Activated T-cell treated with anti-CD3 and anti-CD28 coated beads, Interleukin-2, amount 50 U/mL, for 72 hours (primary cell): ENCODE results near the gene SH3GL1. TPM values are rescaled to one million over a fixed set of nuclear protein-coding genes. Genes with fewer than 3 reads are reported as not detected.

Source experiments
- ATAC-seq, 2 donors: fragments of 150-1000 bp; cut with Tn5 transposase; replicated peaks in 1 of 2; 2 replicates each; pipeline ENCODE4 v1.10.0; 2021; ENCODE audit warnings: moderate library complexity in 2 of 2, mild to moderate bottlenecking in 1 of 2
- DNase-seq, 2 donors: peaks; one replicate each; pipeline ENCODE4 v3.0.0; 2021 to 2022; ENCODE audit warnings: mixed read lengths in 1 of 2
- H3K27ac Mint-ChIP-seq: one replicate; pipeline ENCODE4 v1.8.0; 2022; ENCODE audit warnings: mild to moderate bottlenecking, moderate library complexity, mixed read lengths
- H3K27me3 Mint-ChIP-seq: one replicate; pipeline ENCODE4 v1.8.0; 2022; ENCODE audit warnings: low read depth, mixed read lengths
- H3K36me3 Mint-ChIP-seq, 2 donors: one replicate each; pipeline ENCODE4 v1.8.0; 2022; ENCODE audit warnings: mixed read lengths in 2 of 2, mild to moderate bottlenecking in 1 of 2; ENCODE audit not compliant: insufficient read depth in 2 of 2
- H3K4me1 Mint-ChIP-seq: one replicate; pipeline ENCODE4 v1.8.0; 2022; ENCODE audit warnings: low read depth, mixed read lengths
- H3K4me3 Mint-ChIP-seq, 2 donors: one replicate each; pipeline ENCODE4 v1.8.0; 2022; ENCODE audit warnings: mild to moderate bottlenecking in 2 of 2, mixed read lengths in 2 of 2, moderate library complexity in 2 of 2
- H3K9me3 Mint-ChIP-seq, 2 donors: one replicate each; pipeline ENCODE4 v1.8.0; 2022; ENCODE audit warnings: mixed read lengths in 2 of 2
- total RNA-seq, 2 donors: library from RNA; stranded (reverse); gene quantifications; one replicate each; pipeline ENCODE4 v1.2.3, GENCODE V29; 2022

SH3GL1 gene
- total RNA-seq, 2 donors from 2014 or later: 40.6 TPM

- ATAC-seq (no peak), DNase-seq (no peak)
- no peaks in the 10 kb centered on the region for H3K9me3 Mint-ChIP-seq
- H3K36me3 Mint-ChIP-seq: no peaks in the 10 kb centered on the region
- peaks cover 80% of the 10 kb centered on the region for H3K4me1 Mint-ChIP-seq
- no peak overlapping the region for H3K4me3 Mint-ChIP-seq
- H3K27me3 Mint-ChIP-seq: no peaks in the 10 kb centered on the region
- H3K27ac Mint-ChIP-seq: peak overlapping the region; percentile 62
Measured at GRCh38 chr19:4373601-4374497, 26.5 kb downstream of the SH3GL1 start.

- Mint-ChIP-seq H3K4me1 (peaks cover 84% of the 10 kb centered on the region), H3K36me3 (no peaks in the 10 kb centered on the region), H3K9me3 (no peaks in the 10 kb centered on the region), H3K4me3 (no peak overlapping the region), H3K27me3 (no peaks in the 10 kb centered on the region), H3K27ac (no peak overlapping the region)
- ATAC-seq (no peak), DNase-seq (no peak)
Measured at GRCh38 chr19:4373013-4373367, 27.4 kb downstream of the SH3GL1 start.

DNA sequence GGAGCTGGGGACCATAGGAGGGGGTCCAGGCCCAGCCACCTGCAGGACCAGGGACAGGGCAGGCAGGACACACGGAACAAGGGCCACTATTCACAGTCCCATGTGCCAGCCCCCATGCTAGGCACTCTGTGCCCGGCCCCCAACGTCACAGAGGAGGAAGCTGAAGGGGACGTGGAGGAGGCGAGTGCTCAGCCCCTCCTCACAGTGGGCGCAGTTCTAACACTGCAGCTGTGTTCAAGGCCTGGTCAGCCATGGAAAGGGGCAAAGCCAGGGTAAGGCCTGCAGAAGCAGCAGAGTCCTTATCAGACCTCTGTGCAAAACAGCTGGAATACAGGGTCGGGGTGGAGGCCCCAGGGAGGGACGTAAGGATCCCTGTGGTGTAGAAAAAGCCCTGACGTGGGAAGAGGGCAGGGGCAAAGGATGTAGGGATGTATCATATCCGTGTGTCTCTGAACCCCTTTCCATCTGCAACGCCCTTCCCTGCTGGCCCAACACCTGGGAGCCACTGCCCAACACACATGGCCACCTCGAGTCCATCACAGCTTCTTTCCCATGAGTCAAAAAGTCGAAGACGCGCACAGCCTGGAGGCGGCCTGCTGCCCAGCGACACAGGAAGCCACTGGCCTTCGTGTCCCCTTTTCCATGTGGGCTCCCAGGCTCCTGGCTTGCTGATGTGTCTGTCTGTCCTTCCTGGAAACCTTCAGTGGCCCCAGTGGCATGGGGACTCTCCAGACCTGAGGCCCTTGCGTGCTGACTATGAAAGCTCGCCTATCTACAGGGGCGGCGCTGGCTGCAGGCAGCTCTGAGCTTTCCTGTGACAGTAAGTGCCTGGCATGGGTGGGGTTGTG, 28.0 kb downstream of the SH3GL1 start:
- DNase-seq: no peak
- no peaks in the 10 kb centered on the region for H3K9me3 Mint-ChIP-seq
- no peaks in the 10 kb centered on the region for H3K27me3 Mint-ChIP-seq
- no peak overlapping the region for H3K27ac Mint-ChIP-seq
- H3K4me1 Mint-ChIP-seq: peaks cover 81% of the 10 kb centered on the region
- no peak overlapping the region for H3K4me3 Mint-ChIP-seq
- no peaks in the 10 kb centered on the region for H3K36me3 Mint-ChIP-seq
- ATAC-seq: no peak

DNA sequence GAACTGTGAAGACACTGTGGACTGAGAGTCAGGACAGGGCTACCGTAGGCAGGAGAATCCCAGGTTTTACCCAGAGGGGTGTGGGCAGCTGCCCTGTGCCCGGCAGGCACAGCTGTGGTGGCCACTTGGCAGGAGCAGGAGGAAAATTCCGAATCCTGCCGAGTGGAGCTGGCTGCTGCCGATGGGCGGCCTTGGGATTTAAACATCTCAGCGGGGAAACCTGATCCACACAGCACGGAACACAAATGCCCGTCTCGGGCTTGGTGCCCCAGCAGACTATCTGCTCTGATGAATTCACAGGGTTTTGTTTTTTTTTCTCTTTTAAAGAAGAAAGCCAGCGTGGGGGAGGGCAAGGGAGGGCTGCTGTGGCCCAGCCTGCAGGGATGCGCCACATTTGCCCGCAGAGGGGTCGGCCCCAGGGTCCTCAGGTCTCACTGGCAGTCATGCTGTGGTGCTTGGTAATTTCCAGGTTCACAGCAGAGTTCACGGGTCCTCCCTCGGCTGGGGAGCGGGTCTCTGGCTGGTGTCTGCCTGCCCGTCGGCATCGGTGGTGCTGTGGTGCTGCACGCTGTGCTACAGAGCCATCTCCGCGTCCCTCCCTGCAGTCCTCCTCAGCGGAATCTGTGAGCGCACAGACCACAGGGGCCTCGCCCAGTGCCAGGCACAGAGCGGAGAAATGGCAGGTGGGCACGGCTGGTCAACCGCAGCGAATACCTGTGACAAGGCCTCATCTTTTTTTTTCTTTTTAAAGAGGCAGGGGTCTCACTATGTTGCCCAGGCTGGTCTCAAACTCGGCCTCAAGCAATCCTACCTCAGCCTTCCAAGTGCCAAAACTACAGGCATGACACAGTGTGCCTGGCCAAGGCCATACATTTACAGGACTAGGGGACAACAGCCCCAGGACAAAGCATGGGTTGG, 28.8 kb downstream of the SH3GL1 start:
- Mint-ChIP-seq H3K9me3 (no peaks in the 10 kb centered on the region), H3K27ac (no peak overlapping the region), H3K27me3 (no peaks in the 10 kb centered on the region), H3K4me3 (peak overlapping the region; percentile 17 to 78), H3K36me3 (no peaks in the 10 kb centered on the region), H3K4me1 (peaks cover 72% of the 10 kb centered on the region)
- no peak for DNase-seq
- no peak for ATAC-seq

- no peak for DNase-seq
- H3K4me3 Mint-ChIP-seq: peak overlapping the region; percentile 78 to 94
- no peaks in the 10 kb centered on the region for H3K27me3 Mint-ChIP-seq
- peaks cover 62% of the 10 kb centered on the region for H3K4me1 Mint-ChIP-seq
- no peaks in the 10 kb centered on the region for H3K36me3 Mint-ChIP-seq
- H3K27ac Mint-ChIP-seq: no peak overlapping the region
- H3K9me3 Mint-ChIP-seq: no peaks in the 10 kb centered on the region
- ATAC-seq: no peak
Measured at GRCh38 chr19:4370418-4371041, 29.8 kb downstream of the SH3GL1 start.

- no peaks in the 10 kb centered on the region for H3K27me3 Mint-ChIP-seq
- peak; percentile 85 to 89 for DNase-seq
- H3K36me3 Mint-ChIP-seq: no peaks in the 10 kb centered on the region
- H3K4me3 Mint-ChIP-seq: peak overlapping the region; percentile 78 to 94
- ATAC-seq: peak; percentile 85 to 87
- H3K9me3 Mint-ChIP-seq: no peaks in the 10 kb centered on the region
- H3K4me1 Mint-ChIP-seq: peaks cover 56% of the 10 kb centered on the region
- H3K27ac Mint-ChIP-seq: peak overlapping the region; percentile 93
Measured at GRCh38 chr19:4369888-4370260, 30.5 kb downstream of the SH3GL1 start.

DNA sequence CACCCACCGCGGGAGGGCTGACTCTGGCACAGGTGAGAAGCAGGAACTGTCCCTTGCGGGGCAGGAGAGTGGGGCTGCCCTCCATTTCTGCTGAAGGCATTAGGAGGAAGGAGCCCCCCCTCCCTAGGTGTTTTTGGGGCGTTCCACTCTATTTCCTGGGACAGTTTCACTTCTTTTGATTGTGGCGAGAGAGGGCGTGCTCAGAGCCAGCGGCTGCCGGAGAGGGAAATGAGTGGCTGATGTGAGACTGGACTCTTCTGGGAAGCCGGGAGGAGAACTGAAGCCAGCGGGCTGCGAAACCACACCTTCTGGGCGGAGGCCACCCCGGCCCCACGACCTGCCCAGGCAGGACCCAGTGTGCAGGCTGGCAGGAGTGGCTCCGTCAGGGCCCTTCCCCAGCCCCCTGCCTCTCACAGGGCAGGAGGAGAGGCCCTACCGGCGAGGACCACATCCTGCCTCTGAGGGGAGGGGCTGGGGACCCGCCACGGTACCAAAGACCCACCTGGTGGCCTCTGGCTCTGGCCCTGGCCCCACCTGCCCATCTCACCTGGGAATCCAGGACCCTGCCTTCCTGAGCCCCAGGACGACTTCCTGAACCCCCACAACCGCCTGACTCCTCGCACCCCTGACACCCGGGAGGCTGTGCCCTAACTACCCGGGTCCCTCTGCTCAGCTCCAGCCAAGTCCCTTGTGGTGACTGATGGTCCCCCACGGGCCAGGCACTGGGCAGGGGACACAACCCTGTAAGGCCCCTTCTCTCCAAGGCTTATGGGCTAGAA, 31.0 kb downstream of the SH3GL1 start:
- Mint-ChIP-seq H3K27me3 (no peaks in the 10 kb centered on the region), H3K4me3 (peak overlapping the region; percentile 78 to 94), H3K27ac (peak overlapping the region; percentile 93), H3K9me3 (no peaks in the 10 kb centered on the region), H3K36me3 (no peaks in the 10 kb centered on the region), H3K4me1 (peaks cover 55% of the 10 kb centered on the region)
- DNase-seq (peak; percentile 73 to 79), ATAC-seq (peak; percentile 77 to 78)

DNA sequence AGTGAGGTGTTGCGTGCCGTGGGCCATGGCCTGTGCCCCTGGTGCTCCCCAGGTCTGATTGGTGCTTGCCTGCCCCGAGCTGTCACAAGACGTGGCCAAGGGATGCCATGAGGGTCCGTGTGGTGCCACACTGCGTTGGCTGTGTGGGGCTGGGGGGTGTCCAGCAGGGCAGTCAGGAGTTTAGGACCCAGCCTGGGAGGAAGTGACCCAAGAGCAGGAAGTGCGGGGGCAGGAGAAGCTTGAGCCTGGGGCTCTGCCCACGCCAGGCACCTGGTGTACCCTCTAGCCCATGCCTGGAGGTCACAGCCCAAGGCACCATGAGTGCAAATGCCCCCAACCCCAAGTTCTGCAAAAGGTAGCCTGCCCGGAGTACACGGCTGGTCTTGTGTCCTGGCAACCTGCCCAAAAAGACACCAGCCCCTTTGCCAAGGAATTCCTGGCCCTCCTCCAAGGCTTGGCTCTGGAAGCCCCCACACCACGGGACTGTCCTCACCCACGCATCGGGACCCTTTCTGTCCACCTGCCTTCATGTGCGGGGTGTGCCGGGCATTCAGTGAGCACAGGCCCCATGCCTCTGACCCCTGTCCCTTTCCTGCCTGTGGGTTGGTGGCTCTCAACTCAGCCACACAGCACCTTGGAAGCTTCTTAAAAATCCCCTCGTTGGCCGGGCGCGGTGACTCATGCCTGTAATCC, 32.1 kb downstream of the SH3GL1 start:
- H3K9me3 Mint-ChIP-seq: no peaks in the 10 kb centered on the region
- ATAC-seq (no peak), DNase-seq (no peak)
- H3K36me3 Mint-ChIP-seq: peaks cover 0 to 3% of the 10 kb centered on the region in 2 donors
- no peaks in the 10 kb centered on the region for H3K27me3 Mint-ChIP-seq
- peaks cover 50% of the 10 kb centered on the region for H3K4me1 Mint-ChIP-seq
- peak overlapping the region; percentile 87 for H3K27ac Mint-ChIP-seq
- H3K4me3 Mint-ChIP-seq: peak overlapping the region; percentile 78 to 94

- Mint-ChIP-seq H3K9me3 (no peaks in the 10 kb centered on the region), H3K4me3 (peak overlapping the region in 1 of 2 donors; percentile 16), H3K27ac (peak overlapping the region; percentile 63), H3K4me1 (peaks cover 49% of the 10 kb centered on the region), H3K36me3 (peaks cover 0 to 3% of the 10 kb centered on the region in 2 donors), H3K27me3 (no peaks in the 10 kb centered on the region)
- DNase-seq (no peak), ATAC-seq (no peak)
Measured at GRCh38 chr19:4367781-4368127, 32.6 kb downstream of the SH3GL1 start.

DNA sequence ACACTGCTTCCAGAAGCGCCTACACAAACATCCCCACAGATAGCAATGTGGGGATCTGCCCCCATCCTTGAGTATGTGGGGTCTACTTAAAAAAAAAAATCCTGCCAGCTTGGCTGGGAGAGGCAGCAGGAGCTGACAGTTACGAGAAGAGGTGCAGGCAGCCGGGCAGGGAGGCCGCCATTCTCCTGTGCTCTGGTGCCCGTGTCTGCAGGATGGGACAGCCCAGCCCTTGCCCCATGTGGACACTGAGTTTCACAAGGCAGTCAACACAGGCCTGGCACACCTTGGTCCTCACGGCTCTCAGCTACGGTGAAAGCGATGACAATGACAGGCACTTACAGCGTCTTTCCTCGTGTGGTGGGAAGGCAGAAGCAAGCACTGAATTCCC, 33.0 kb downstream of the SH3GL1 start:
- H3K4me3 Mint-ChIP-seq: no peak overlapping the region
- H3K36me3 Mint-ChIP-seq: peaks cover 0 to 3% of the 10 kb centered on the region in 2 donors
- no peak for DNase-seq
- H3K4me1 Mint-ChIP-seq: peaks cover 45% of the 10 kb centered on the region
- no peaks in the 10 kb centered on the region for H3K9me3 Mint-ChIP-seq
- H3K27ac Mint-ChIP-seq: no peak overlapping the region
- ATAC-seq: no peak
- no peaks in the 10 kb centered on the region for H3K27me3 Mint-ChIP-seq

DNA sequence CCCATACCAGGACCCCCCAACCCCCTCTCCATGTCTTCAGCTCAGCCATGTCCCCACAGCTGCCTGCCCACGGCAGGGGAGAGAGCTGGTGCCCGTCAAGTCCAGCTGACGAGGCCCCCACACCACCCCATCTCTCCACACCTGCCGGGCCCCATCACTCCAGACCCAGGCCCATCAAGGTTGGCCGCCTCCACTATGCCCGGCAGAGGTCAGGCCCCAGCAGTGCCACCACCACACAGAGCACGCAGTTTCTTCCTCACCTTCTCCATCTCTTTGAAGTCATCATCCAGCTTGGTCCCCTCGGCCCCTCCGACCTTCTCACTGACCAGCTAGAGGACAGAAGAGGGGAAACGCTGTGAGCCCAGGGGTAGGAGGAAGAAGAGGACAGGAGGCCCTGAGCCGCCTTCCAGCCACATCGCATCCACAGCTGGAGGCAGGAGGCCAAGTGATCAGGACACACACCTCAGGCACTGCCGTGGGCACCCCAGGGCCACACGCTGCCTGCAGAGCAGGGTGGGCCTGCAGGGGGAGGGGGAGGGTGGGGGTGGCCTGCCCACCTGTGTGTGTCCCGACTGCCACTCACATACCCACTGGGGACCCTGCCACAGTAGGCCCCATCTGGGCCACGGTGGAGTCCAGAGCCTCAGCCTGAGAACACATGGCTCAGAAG, 33.5 kb downstream of the SH3GL1 start:
- H3K36me3 Mint-ChIP-seq: peaks cover 0 to 5% of the 10 kb centered on the region in 2 donors
- DNase-seq (no peak), ATAC-seq (no peak)
- H3K9me3 Mint-ChIP-seq: no peaks in the 10 kb centered on the region
- H3K27me3 Mint-ChIP-seq: no peaks in the 10 kb centered on the region
- H3K27ac Mint-ChIP-seq: no peak overlapping the region
- H3K4me1 Mint-ChIP-seq: peaks cover 40% of the 10 kb centered on the region
- no peak overlapping the region for H3K4me3 Mint-ChIP-seq
